Prostate gland (tissue), 2 donors: ENCODE measurements around the gene UBP1.

ENCODE experiments used
- POLR2A ChIP-seq: fragments of 450-650 bp; IDR thresholded peaks from one replicate; pipeline ENCODE4 v1.6.1; 2016; ENCODE audit warnings: antibody characterized with exemption, mild to moderate bottlenecking
- POLR2AphosphoS5 ChIP-seq: sonication (generic); formaldehyde crosslinking; IDR thresholded peaks from one replicate; pipeline ENCODE4 v1.6.1; 2017; ENCODE audit warnings: antibody characterized with exemption
- TF ChIP-seq, protein P1 (sequence below), 4 experiments: fragments of 200-600 bp in 2 of 4; fragments of 450-650 bp in 2 of 4; sonication (generic) in 2 of 4; IDR thresholded peaks; 1 replicate in 3 of 4; 2 replicates in 1 of 4; pipeline ENCODE4 v1.5.1; 2016 to 2019; ENCODE audit warnings: antibody characterized with exemption in 4 of 4, mild to moderate bottlenecking in 2 of 4, moderate library complexity in 2 of 4

- TF ChIP-seq, protein P1, sequence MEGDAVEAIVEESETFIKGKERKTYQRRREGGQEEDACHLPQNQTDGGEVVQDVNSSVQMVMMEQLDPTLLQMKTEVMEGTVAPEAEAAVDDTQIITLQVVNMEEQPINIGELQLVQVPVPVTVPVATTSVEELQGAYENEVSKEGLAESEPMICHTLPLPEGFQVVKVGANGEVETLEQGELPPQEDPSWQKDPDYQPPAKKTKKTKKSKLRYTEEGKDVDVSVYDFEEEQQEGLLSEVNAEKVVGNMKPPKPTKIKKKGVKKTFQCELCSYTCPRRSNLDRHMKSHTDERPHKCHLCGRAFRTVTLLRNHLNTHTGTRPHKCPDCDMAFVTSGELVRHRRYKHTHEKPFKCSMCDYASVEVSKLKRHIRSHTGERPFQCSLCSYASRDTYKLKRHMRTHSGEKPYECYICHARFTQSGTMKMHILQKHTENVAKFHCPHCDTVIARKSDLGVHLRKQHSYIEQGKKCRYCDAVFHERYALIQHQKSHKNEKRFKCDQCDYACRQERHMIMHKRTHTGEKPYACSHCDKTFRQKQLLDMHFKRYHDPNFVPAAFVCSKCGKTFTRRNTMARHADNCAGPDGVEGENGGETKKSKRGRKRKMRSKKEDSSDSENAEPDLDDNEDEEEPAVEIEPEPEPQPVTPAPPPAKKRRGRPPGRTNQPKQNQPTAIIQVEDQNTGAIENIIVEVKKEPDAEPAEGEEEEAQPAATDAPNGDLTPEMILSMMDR (IDR thresholded peaks at IDR 0.05) = no peak
- TF ChIP-seq POLR2A (no peak), POLR2AphosphoS5 (no peak)
These were observed 48.8 kb downstream of the UBP1 start for GRCh38 chr3:33391255-33391995.
